Measurements from ENCODE around the gene BTF3. TPM values are rescaled to one million over a fixed set of nuclear protein-coding genes. Genes with fewer than 3 reads are reported as not detected.
A peak's percentile ranks its signal among the peaks of the same experiment; 100 is the strongest.

The BTF3 gene
- total and polyA plus RNA-seq, 8 donors, result 353 to 1,033 (median 938) TPM

- TF ChIP-seq CTCF (IDR thresholded peaks at IDR 0.05), result peak; percentile 47 to 81
- Histone ChIP-seq H3K4me1 (peaks cover 0 to 1% of the 10 kb centered on the region in 2 donors), H3K9me3 (no peaks in the 10 kb centered on the region), H3K4me3 (no peak overlapping the region), H3K27ac (no peak overlapping the region), H3K27me3 (no peaks in the 10 kb centered on the region), H3K36me3 (no peaks in the 10 kb centered on the region)
- intact Hi-C loops (cut with DNase I), result no loop called here
- ATAC-seq (peak; percentile 91), DNase-seq (peak; percentile 47 to 86 (median 64))
These were observed 21.5 kb downstream of the BTF3 start for GRCh38 chr5:73519531-73520283.

- Histone ChIP-seq H3K4me1 (no peaks in the 10 kb centered on the region), H3K4me3 (no peak overlapping the region), H3K27me3 (no peaks in the 10 kb centered on the region), H3K9me3 (no peaks in the 10 kb centered on the region), H3K36me3 (no peaks in the 10 kb centered on the region), H3K27ac (no peak overlapping the region)
- TF ChIP-seq CTCF (IDR thresholded peaks at IDR 0.05), result no peak
- ATAC-seq (no peak), DNase-seq (no peak)
- intact Hi-C loops (cut with DNase I), result no loop called here
These were observed 24.7 kb downstream of the BTF3 start for GRCh38 chr5:73522989-73523388.

- H3K27ac ChIP-seq, result no peak overlapping the region
- intact Hi-C loops (cut with DNase I), result no loop called here
- ATAC-seq (no peak), DNase-seq (no peak)
- TF ChIP-seq CTCF (IDR thresholded peaks at IDR 0.05), result no peak
- H3K27me3 ChIP-seq, result no peaks in the 10 kb centered on the region
- H3K4me1 ChIP-seq, result no peaks in the 10 kb centered on the region
- no peaks in the 10 kb centered on the region for H3K36me3 ChIP-seq
- no peaks in the 10 kb centered on the region for H3K9me3 ChIP-seq
- no peak overlapping the region for H3K4me3 ChIP-seq
These were observed 25.6 kb downstream of the BTF3 start for GRCh38 chr5:73523861-73524260.

GRCh38 chr5:73525606-73526203, 27.5 kb downstream of the BTF3 start:
- intact Hi-C loops (cut with DNase I), result no loop called here
- Histone ChIP-seq H3K9me3 (no peaks in the 10 kb centered on the region), H3K27me3 (no peaks in the 10 kb centered on the region), H3K4me1 (no peaks in the 10 kb centered on the region), H3K36me3 (no peaks in the 10 kb centered on the region), H3K27ac (no peak overlapping the region), H3K4me3 (no peak overlapping the region)
- peak in 2 of 4 donors; percentile 53 to 55 for DNase-seq
- TF ChIP-seq CTCF (IDR thresholded peaks at IDR 0.05), result no peak
- peak; percentile 35 for ATAC-seq

GRCh38 chr5:73528248-73528647, 30.0 kb downstream of the BTF3 start:
- Histone ChIP-seq H3K36me3 (no peaks in the 10 kb centered on the region), H3K27ac (no peak overlapping the region), H3K4me1 (no peaks in the 10 kb centered on the region), H3K27me3 (peaks cover 0 to 3% of the 10 kb centered on the region in 2 donors), H3K4me3 (no peak overlapping the region), H3K9me3 (no peaks in the 10 kb centered on the region)
- intact Hi-C loops (cut with DNase I), result no loop called here
- TF ChIP-seq CTCF (IDR thresholded peaks at IDR 0.05), result no peak
- DNase-seq (no peak), ATAC-seq (no peak)
